Endothelial cell (in vitro differentiated cells): ENCODE data around the gene DND1. TPM values are rescaled to one million over a fixed set of nuclear protein-coding genes. Genes with fewer than 3 reads are reported as not detected.

Source experiments
- DNase-seq: peaks from one replicate; pipeline ENCODE4 v3.0.0; 2021; ENCODE audit warnings: low spot score
- H3K27ac Mint-ChIP-seq: one replicate; pipeline ENCODE4 v1.8.0; 2021; ENCODE audit warnings: mixed read lengths, inconsistent platforms; ENCODE audit not compliant: unreplicated experiment
- H3K27me3 Mint-ChIP-seq: one replicate; pipeline ENCODE4 v1.8.0; 2021; ENCODE audit warnings: mild to moderate bottlenecking, moderate library complexity, mixed read lengths, inconsistent platforms; ENCODE audit not compliant: unreplicated experiment
- H3K36me3 Mint-ChIP-seq: one replicate; pipeline ENCODE4 v1.8.0; 2021; ENCODE audit warnings: mild to moderate bottlenecking, low read depth, mixed read lengths, inconsistent platforms; ENCODE audit not compliant: unreplicated experiment
- H3K4me1 Mint-ChIP-seq: one replicate; pipeline ENCODE4 v1.8.0; 2021; ENCODE audit warnings: mild to moderate bottlenecking, mixed read lengths, inconsistent platforms; ENCODE audit not compliant: unreplicated experiment
- H3K4me3 Mint-ChIP-seq: one replicate; pipeline ENCODE4 v1.8.0; 2021; ENCODE audit warnings: mild to moderate bottlenecking, mixed read lengths, inconsistent platforms; ENCODE audit not compliant: unreplicated experiment
- H3K9me3 Mint-ChIP-seq: one replicate; pipeline ENCODE4 v1.8.0; 2021; ENCODE audit warnings: mixed read lengths, inconsistent platforms; ENCODE audit not compliant: unreplicated experiment
- total RNA-seq: library from RNA; stranded (reverse); fragmentation: NEBNext Ultra II Directional; extraction: Animal tissue kit (Norgen Biotek cat#: 25700); gene quantifications from one replicate; pipeline ENCODE4 v1.2.1, GENCODE V29; 2021; ENCODE audit not compliant: unreplicated experiment
- TF ChIP-seq, protein P1 (sequence below): fragments of 200-600 bp; sonication (generic); IDR thresholded peaks from one replicate; pipeline ENCODE4 v1.5.0; 2021; ENCODE audit warnings: antibody characterized with exemption; ENCODE audit not compliant: unreplicated experiment

DND1 gene
- total RNA-seq, 1 donor from 2014 or later: 1.8 TPM

DNA sequence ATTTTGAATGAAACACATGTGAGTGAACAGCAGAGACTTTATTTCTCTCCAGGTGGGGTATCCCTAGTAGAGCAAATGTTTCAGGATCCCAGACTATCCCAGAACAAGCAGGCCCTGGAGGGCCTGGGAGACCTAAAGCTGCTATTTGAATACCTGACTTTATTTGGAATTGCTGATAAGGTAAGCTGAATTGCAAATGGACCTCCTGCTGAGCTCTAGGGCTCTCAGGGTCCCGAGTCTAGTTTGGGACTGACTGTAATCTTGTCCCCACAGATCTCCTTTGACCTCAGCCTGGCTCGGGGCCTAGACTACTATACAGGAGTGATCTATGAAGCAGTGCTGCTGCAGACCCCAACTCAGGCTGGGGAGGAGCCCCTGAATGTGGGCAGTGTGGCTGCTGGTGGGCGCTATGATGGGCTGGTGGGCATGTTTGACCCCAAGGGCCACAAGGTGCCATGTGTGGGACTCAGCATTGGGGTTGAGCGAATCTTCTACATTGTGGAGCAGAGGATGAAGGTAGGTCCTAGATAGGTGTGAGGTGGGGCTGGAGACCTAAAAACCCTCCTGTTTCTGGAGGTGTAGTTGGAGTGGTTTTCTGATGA, 23.6 kb upstream of the DND1 start:
- Mint-ChIP-seq H3K4me3 (peak overlapping the region; percentile 54), H3K27ac (peak overlapping the region; percentile 19), H3K4me1 (peaks cover 19% of the 10 kb centered on the region), H3K36me3 (peaks cover 53% of the 10 kb centered on the region), H3K9me3 (no peaks in the 10 kb centered on the region), H3K27me3 (peaks cover 13% of the 10 kb centered on the region)
- TF ChIP-seq, protein P1, sequence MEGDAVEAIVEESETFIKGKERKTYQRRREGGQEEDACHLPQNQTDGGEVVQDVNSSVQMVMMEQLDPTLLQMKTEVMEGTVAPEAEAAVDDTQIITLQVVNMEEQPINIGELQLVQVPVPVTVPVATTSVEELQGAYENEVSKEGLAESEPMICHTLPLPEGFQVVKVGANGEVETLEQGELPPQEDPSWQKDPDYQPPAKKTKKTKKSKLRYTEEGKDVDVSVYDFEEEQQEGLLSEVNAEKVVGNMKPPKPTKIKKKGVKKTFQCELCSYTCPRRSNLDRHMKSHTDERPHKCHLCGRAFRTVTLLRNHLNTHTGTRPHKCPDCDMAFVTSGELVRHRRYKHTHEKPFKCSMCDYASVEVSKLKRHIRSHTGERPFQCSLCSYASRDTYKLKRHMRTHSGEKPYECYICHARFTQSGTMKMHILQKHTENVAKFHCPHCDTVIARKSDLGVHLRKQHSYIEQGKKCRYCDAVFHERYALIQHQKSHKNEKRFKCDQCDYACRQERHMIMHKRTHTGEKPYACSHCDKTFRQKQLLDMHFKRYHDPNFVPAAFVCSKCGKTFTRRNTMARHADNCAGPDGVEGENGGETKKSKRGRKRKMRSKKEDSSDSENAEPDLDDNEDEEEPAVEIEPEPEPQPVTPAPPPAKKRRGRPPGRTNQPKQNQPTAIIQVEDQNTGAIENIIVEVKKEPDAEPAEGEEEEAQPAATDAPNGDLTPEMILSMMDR: no peak
- DNase-seq: no peak

DNA sequence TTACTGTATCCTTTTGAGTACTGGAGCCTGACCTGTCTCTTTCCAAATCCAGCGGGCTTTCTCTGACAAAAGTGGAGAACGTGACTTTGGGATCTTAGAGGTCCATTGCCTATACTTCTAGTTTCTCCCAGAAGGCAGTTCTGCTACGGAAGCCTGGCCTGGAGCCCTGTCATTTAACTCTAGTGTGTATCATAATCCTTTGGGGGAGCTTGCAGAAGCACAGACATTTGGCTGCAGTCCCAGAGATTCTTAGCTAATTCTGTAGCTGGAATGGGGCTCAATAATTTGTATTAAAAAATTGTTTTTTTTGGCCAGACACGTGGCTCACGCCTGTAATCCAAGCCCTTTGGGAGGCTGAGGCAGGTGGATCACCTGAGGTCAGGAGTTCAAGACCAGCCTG, 20.9 kb upstream of the DND1 start:
- H3K27ac Mint-ChIP-seq: no peak overlapping the region
- H3K4me1 Mint-ChIP-seq: peaks cover 22% of the 10 kb centered on the region
- H3K36me3 Mint-ChIP-seq: peaks cover 47% of the 10 kb centered on the region
- H3K4me3 Mint-ChIP-seq: no peak overlapping the region
- no peak for DNase-seq
- peaks cover 15% of the 10 kb centered on the region for H3K27me3 Mint-ChIP-seq
- H3K9me3 Mint-ChIP-seq: no peaks in the 10 kb centered on the region
- TF ChIP-seq, protein P1: no peak

GRCh38 chr5:140690941-140691924, 17.9 kb upstream of the DND1 start, which contains the start of the genes HARS1 and HARS2:
Gene HARS1 (minus strand): TSS chr5:140691370. CDS start chr5:140691304, 66 bp downstream.
Gene HARS2 (plus strand): TSS chr5:140691455. CDS start chr5:140691649, 194 bp downstream.
- peak within 1 kb of the TSS; percentile 91 for H3K27ac Mint-ChIP-seq
- H3K9me3 Mint-ChIP-seq: no peaks in the 10 kb centered on the region
- peak within 1 kb of the TSS; percentile 97 for H3K4me3 Mint-ChIP-seq
- peaks cover 22% of the 10 kb centered on the region for H3K4me1 Mint-ChIP-seq
- H3K36me3 Mint-ChIP-seq: peaks cover 25% of the 10 kb centered on the region
- TF ChIP-seq, protein P1: no peak
- peak; percentile 85 for DNase-seq
- H3K27me3 Mint-ChIP-seq: peaks cover 14% of the 10 kb centered on the region

DNA sequence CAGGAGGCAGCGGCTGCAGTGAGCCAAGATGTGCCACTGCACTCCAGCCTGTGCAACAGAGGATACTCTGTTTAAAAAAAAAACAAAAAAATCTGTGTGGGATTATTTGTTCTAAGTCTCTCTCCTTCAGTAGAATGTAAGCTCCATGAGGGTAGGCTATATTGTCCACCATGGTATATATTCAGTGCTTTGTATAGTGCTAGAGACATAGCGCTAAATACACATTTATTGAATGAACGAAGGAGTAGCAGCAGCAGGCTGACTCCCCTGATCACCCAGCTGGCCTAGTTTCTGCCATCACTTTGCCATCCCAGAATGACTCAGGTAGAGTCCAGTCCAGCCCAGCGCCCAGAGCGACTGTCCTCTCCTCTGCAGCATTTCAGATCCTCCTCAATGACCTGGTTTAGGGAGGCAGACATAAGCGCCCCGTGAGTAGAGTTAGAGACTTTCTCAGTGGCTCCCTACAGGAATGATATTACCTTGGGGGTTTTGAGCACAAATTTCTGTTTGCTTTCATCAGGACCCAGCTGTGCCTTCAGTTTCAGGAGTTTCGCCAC, 17.1 kb upstream of the DND1 start:
- H3K9me3 Mint-ChIP-seq: no peaks in the 10 kb centered on the region
- peak overlapping the region; percentile 97 for H3K4me3 Mint-ChIP-seq
- H3K4me1 Mint-ChIP-seq: peaks cover 20% of the 10 kb centered on the region
- H3K36me3 Mint-ChIP-seq: peaks cover 17% of the 10 kb centered on the region
- no peak for DNase-seq
- H3K27ac Mint-ChIP-seq: peak overlapping the region; percentile 91
- peaks cover 14% of the 10 kb centered on the region for H3K27me3 Mint-ChIP-seq
- TF ChIP-seq, protein P1: no peak
